Omental fat pad (tissue), 4 donors: Measurements from ENCODE around the gene STIP1. TPM values are rescaled to one million over a fixed set of nuclear protein-coding genes. Genes with fewer than 3 reads are reported as not detected.

Experiments
- ATAC-seq: fragments of 150-250 bp; one replicate; pipeline ENCODE4 v1.9.1; 2016; ENCODE audit warnings: mild to moderate bottlenecking, moderate library complexity; ENCODE audit not compliant: low FRiP score
- DNase-seq: peaks from one replicate; pipeline ENCODE4 v3.0.0-alpha.2; 2019; ENCODE audit warnings: low spot score
- total RNA-seq, 4 donors: library from RNA; depleted of rRNA; stranded (reverse); fragments of >200 nt; gene quantifications; one replicate each; pipeline ENCODE4 v1.1.0, GENCODE V29; 2016
- TF ChIP-seq, protein P1 (sequence below), 3 donors: fragments of 450-650 bp; IDR thresholded peaks; one replicate each; pipeline ENCODE4 v1.5.1; 2016 to 2017; ENCODE audit warnings: antibody characterized with exemption in 3 of 3, mild to moderate bottlenecking in 3 of 3, moderate library complexity in 2 of 3

STIP1 gene
- total RNA-seq, 4 donors from 2014 or later = 73.0 to 174 (median 135) TPM

DNA sequence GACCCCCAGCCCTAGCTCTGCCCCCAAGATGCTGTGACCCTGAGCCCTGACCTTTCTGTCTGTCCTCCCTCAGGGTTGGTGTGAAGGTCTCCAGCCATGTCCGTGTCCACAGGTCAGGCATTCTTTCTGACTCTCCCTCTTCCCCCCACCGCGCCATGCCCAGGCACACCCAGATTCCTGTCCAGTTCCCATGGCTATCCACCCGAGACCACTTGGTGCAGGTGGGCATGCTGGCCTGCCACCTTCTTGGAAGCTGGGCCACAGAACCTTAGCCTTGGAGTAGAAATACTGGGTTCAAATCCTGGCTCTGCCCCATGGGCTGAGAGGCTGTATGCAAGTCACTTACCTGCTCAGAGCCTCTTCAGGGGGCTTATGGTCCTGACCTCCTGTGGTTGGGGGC is 63.1 kb downstream of the STIP1 start:
- TF ChIP-seq, protein P1, sequence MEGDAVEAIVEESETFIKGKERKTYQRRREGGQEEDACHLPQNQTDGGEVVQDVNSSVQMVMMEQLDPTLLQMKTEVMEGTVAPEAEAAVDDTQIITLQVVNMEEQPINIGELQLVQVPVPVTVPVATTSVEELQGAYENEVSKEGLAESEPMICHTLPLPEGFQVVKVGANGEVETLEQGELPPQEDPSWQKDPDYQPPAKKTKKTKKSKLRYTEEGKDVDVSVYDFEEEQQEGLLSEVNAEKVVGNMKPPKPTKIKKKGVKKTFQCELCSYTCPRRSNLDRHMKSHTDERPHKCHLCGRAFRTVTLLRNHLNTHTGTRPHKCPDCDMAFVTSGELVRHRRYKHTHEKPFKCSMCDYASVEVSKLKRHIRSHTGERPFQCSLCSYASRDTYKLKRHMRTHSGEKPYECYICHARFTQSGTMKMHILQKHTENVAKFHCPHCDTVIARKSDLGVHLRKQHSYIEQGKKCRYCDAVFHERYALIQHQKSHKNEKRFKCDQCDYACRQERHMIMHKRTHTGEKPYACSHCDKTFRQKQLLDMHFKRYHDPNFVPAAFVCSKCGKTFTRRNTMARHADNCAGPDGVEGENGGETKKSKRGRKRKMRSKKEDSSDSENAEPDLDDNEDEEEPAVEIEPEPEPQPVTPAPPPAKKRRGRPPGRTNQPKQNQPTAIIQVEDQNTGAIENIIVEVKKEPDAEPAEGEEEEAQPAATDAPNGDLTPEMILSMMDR (IDR thresholded peaks at IDR 0.05) = no peak
- no peak for ATAC-seq
- DNase-seq = no peak

DNA sequence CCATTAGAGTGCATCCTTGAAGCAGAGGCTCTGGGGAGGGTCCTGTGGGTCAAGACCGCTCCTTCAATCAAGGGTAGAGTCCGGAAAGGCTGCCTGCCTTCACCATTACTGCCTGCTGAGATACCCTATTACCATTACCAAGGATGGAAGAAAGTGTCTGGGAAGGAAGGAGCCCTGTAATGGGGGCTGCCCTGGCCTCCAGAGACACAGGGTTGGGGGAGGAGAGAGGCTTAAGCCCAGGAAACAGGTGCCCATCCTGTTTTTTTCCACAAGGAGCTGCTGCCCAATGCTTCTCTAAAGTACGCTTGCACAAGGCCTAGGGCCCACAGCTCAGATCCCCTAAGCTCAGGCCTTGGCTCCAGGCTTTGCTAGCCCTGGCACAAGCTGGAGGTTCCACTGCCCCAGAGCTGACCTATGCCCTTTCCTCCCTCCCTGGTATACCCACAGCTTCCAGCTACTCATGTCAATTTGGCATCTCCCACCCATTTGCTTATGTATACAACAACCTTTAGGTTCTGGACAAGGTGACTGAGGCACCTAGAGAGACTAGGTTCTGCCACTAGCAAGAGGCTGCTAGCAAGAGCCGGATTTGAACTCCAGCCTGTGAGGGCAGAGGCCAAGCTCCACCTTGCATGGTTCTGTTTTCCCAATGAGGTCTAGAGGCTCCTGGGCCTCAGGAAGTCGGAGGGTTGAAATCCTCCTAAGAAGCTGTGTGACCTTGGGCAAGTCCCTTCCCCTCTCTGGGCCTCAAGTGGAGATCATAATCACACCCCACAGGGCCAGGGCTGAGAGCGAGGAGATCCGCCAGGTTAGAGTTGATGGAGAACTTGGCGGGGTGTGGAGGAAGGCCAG is 63.8 kb downstream of the STIP1 start:
- ATAC-seq (no peak), DNase-seq (no peak)
- TF ChIP-seq, protein P1 (IDR thresholded peaks at IDR 0.05) = no peak

DNA sequence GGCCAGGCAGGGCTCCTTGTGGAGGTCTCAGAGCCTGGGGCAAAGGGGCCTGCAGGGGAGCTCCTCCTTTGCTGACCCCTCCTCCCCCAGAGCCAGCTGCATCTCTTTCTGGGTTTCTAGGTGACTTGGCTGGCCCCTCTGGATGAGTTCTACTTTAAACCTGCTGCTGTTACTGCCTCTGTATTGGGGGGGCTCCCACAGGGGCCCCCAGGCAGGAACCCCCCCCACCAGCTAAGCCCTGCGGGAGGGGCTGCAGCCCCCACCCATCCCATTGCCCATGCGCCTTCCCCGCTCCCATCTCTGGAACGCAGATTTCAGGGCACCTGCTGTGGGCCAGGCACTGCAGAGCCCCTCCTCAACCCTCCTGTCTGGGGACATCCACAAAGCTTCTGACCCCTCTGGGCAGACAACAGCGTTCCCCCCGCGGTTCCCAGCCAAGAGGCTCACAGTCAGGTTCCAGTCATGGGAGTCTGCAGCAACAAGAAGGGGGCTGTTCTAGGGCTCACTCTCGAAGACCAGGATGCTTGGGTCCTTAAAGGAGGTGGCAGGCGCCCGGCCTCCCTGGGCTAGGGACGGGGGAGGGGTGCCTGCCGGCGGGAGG is 64.5 kb downstream of the STIP1 start:
- TF ChIP-seq, protein P1 (IDR thresholded peaks at IDR 0.05) = no peak
- ATAC-seq (no peak), DNase-seq (no peak)

DNA sequence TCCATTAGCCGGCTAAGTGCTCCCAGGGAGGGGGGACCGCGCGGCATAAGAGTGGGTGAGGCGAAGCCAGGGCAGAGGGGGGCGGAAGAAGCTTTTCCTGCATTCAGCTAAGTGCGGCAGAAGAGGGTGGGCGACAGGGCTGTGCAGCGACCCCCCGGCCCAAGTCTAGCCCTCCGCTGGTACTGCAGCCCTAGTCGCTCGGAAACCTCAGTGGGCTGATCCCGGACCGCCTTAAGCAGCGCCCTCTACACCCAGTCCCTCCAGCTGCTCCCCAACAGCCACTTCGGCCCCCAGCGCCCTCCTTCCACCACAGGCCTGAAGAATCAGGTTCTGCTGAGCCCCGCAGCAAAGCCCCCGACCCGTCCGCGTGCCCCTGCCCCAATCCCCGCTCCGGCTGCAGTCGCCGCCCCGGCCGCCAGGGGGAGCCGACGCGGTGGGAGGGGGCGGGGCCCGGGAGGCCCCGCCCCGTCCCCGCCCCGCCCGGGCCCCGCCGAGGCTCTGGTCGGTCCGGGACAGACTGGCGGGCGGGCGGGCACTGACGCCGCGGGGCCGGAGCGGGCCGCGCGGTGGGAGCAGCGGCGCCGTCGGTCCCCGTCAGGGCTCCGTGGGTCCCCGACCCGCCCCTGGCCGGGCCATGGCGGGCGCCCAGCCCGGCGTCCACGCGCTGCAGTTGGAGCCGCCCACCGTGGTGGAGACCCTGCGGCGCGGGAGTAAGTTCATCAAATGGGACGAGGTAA is 65.2 kb downstream of the STIP1 start, which contains the start of gene PLCB3:
PLCB3 (plus strand) TSS at position 515 of the 737 bp plus-strand sequence; CDS start at position 635, 120 bp downstream.
- peak; percentile 63 for ATAC-seq
- TF ChIP-seq, protein P1 (IDR thresholded peaks at IDR 0.05) = peak in 1 of 3 donors; percentile 75
- no peak for DNase-seq

DNA sequence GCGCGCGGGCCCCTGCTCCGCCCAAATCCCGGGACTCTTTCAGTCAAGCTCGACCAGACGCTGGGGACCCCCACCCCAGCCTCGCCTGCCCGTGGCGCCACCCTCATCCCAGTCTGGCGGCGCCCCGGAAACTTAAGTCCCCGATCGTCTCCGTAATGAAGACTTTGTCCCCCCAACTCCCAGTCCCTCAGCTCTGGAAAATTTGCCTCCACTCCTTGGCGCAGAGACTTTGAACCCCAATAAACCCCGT is 65.7 kb downstream of the STIP1 start:
- TF ChIP-seq, protein P1 (IDR thresholded peaks at IDR 0.05) = no peak
- no peak for DNase-seq
- no peak for ATAC-seq

DNA sequence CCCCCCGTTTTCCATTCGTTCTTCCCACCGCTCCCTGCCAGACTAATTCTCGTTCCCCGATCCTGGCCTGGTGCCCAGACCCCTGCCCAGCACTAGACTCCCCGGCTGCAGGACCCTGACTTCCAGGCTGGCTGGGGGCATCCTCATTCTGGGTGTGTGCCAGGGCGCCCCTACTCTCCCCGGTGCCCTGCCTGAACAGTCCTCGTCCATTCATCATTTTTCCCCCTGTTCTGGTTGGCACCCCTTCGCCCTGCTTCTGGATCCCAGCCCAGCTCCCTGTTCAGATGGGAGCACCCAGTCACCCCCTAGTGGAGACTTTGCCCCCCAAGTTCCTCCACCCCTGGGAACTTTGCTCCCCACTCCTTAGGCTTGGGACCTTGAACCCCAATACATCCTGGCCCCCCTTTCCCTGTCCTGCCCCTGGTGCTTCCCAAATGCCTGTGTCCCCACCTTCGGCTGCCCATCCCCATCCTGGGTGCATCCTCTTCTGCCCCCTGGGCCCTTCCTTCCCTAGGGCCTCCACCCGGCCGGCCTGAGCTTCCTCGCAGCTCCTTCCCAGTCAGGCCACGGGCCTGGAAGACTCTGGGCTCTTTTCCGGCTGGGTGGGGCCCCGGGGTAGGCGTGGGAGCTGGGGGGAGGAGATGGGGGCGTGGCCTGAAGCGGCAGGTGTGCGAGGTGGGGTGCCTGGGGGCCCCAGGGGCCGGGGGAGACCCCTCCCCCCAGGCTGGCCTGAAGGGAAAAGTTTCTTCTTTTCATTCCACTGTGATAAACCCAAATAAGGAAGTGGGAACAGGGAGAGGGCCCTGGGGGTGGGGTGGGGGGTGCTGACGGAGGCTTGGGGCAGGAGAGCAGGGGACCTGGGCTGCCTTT is 66.3 kb downstream of the STIP1 start:
- no peak for ATAC-seq
- TF ChIP-seq, protein P1 (IDR thresholded peaks at IDR 0.05) = no peak

More for the DNA sequence above, 66.3 kb downstream of the STIP1 start:
- no peak for DNase-seq
